WTC11 (cell line): ENCODE measurements around the gene MACROD2. TPM values are rescaled to one million over a fixed set of nuclear protein-coding genes. Genes with fewer than 3 reads are reported as not detected.

Experiments
- ATAC-seq: fragments of 200-7000 bp; cut with Tn5 transposase; 2 replicates; pipeline ENCODE4 v1.10.0; 2021; ENCODE audit warnings: mild to moderate bottlenecking, moderate library complexity
- CTCF ChIA-PET: fragments of 300-600 bp; sonication (Branson Sonifier 250); formaldehyde crosslinking; loops from one replicate; lab custom pipeline; 2021; ENCODE audit warnings: antibody characterized with exemption; lab: Charles Lee
- POLR2A ChIA-PET: fragments of 350-600 bp; sonication (Branson Sonifier 250); formaldehyde crosslinking; loops from one replicate; lab custom pipeline; 2021; ENCODE audit warnings: antibody characterized with exemption; lab: Charles Lee
- DNase-seq: peaks from one replicate; pipeline ENCODE4 v3.0.0; 2021; ENCODE audit warnings: low spot score
- H3K27ac Mint-ChIP-seq: 2 replicates; pipeline ENCODE4 v1.8.0; 2021; ENCODE audit warnings: mixed read lengths
- H3K27me3 Mint-ChIP-seq: 2 replicates; pipeline ENCODE4 v1.8.0; 2021; ENCODE audit warnings: low read depth, mild to moderate bottlenecking, moderate library complexity, mixed read lengths
- H3K36me3 Mint-ChIP-seq: 2 replicates; pipeline ENCODE4 v1.8.0; 2021; ENCODE audit warnings: mixed read lengths
- H3K4me1 Mint-ChIP-seq: 2 replicates; pipeline ENCODE4 v1.8.0; 2022; ENCODE audit warnings: mixed read lengths
- H3K4me3 Mint-ChIP-seq: 2 replicates; pipeline ENCODE4 v1.8.0; 2021; ENCODE audit warnings: mild to moderate bottlenecking, moderate library complexity, mixed read lengths
- H3K9me3 Mint-ChIP-seq: 2 replicates; pipeline ENCODE4 v1.8.0; 2021; ENCODE audit warnings: mixed read lengths
- CREB1 ChIP-seq: sonication (generic); formaldehyde crosslinking; IDR thresholded peaks from 2 replicates; pipeline ENCODE4 v1.8.0; 2023; ENCODE audit warnings: mild to moderate bottlenecking, missing genetic modification reagents
- E2F5 ChIP-seq: sonication (generic); formaldehyde crosslinking; IDR thresholded peaks from 2 replicates; pipeline ENCODE4 v1.8.1; 2022; ENCODE audit warnings: mild to moderate bottlenecking, moderate library complexity, missing genetic modification reagents
- ELF4 ChIP-seq: sonication (generic); formaldehyde crosslinking; IDR thresholded peaks from 2 replicates; pipeline ENCODE4 v1.8.1; 2022; ENCODE audit warnings: low read depth, mild to moderate bottlenecking, moderate library complexity, missing genetic modification reagents
- EMX1 ChIP-seq: fragments of 250-450 bp; sonication (Bioruptor Pico); IDR thresholded peaks from 2 replicates; pipeline ENCODE4 v1.8.0; 2021; ENCODE audit warnings: mild to moderate bottlenecking
- FOXJ3 ChIP-seq: sonication (generic); formaldehyde crosslinking; IDR thresholded peaks from 2 replicates; pipeline ENCODE4 v1.9.0; 2021; ENCODE audit warnings: missing genetic modification reagents, mild to moderate bottlenecking, borderline replicate concordance
- KAT7 ChIP-seq: sonication (generic); formaldehyde crosslinking; IDR thresholded peaks from 2 replicates; pipeline ENCODE4 v1.8.1; 2023; ENCODE audit warnings: missing genetic modification reagents, mild to moderate bottlenecking, borderline replicate concordance
- PRDM15 ChIP-seq: sonication (generic); formaldehyde crosslinking; IDR thresholded peaks from 2 replicates; pipeline ENCODE4 v1.8.0; 2022; ENCODE audit warnings: missing genetic modification reagents
- ZBTB43 ChIP-seq: sonication (generic); formaldehyde crosslinking; IDR thresholded peaks from 2 replicates; pipeline ENCODE4 v1.8.1; 2023; ENCODE audit warnings: mild to moderate bottlenecking, missing genetic modification reagents
- ZNF121 ChIP-seq: sonication (generic); formaldehyde crosslinking; IDR thresholded peaks from 2 replicates; pipeline ENCODE4 v1.8.0; 2023; ENCODE audit warnings: missing genetic modification reagents
- total RNA-seq: library from RNA; stranded (reverse); gene quantifications from 3 replicates; pipeline ENCODE4 v1.2.3, GENCODE V29; 2021
- TF ChIP-seq, protein P1 (sequence below): sonication (generic); formaldehyde crosslinking; IDR thresholded peaks from 2 replicates; pipeline ENCODE4 v1.8.1; 2022; ENCODE audit warnings: low read depth, mild to moderate bottlenecking, moderate library complexity, missing genetic modification reagents, borderline replicate concordance
- TF ChIP-seq, protein P2 (sequence below): sonication (generic); formaldehyde crosslinking; IDR thresholded peaks from 2 replicates; pipeline ENCODE4 v1.8.1; 2023; ENCODE audit warnings: mild to moderate bottlenecking, missing genetic modification reagents, borderline replicate concordance
- TF ChIP-seq, protein P3 (sequence below): sonication (generic); formaldehyde crosslinking; IDR thresholded peaks from 2 replicates; pipeline ENCODE4 v1.8.1; 2022; ENCODE audit warnings: low read depth, missing genetic modification reagents, borderline replicate concordance
- TF ChIP-seq, protein P4 (sequence below): sonication (generic); formaldehyde crosslinking; IDR thresholded peaks from 2 replicates; pipeline ENCODE4 v1.8.0; 2022; ENCODE audit warnings: mild to moderate bottlenecking, missing genetic modification reagents
- TF ChIP-seq, protein P5 (sequence below): sonication (generic); formaldehyde crosslinking; IDR thresholded peaks from 2 replicates; pipeline ENCODE4 v1.8.1; 2023; ENCODE audit warnings: mild to moderate bottlenecking, missing genetic modification reagents, moderate library complexity
- TF ChIP-seq, protein P6 (sequence below): fragments of 250-450 bp; sonication (Bioruptor Pico); IDR thresholded peaks from 2 replicates; pipeline ENCODE4 v1.9.0; 2021; ENCODE audit warnings: mild to moderate bottlenecking

MACROD2 gene
- total RNA-seq, 1 experiment from 2014 or later = 4.1 TPM

DNA sequence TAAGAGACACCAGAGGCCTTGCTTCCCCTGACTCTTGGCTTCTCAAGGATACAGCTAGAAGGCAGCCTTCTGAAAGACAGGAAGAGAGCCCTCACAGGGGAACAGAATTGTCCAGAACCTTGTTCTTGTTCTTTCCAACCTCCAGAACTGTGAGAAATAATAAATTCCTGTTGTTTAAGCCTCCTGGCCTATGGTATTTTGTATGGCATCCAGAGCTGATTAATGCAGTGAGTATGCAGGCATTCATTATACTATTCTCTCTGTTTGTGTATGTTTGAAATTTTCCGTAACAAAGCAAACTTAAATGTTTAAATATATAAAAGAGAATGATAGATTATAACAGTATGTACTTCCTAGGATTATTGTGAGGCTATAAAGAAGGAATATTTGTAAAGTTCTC is 1245.5 kb downstream of the MACROD2 start (continued):
- TF ChIP-seq PRDM15 (CRISPR knock-in tag) (no peak), ZBTB43 (no peak), CREB1 (CRISPR knock-in tag) (no peak), ZNF121 (CRISPR knock-in tag) (no peak), KAT7 (CRISPR knock-in tag) (no peak), E2F5 (CRISPR knock-in tag) (no peak), FOXJ3 (CRISPR knock-in tag) (no peak)
- TF ChIP-seq, protein P1, sequence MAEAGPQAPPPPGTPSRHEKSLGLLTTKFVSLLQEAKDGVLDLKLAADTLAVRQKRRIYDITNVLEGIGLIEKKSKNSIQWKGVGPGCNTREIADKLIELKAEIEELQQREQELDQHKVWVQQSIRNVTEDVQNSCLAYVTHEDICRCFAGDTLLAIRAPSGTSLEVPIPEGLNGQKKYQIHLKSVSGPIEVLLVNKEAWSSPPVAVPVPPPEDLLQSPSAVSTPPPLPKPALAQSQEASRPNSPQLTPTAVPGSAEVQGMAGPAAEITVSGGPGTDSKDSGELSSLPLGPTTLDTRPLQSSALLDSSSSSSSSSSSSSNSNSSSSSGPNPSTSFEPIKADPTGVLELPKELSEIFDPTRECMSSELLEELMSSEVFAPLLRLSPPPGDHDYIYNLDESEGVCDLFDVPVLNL (CRISPR knock-in tag) = no peak
- TF ChIP-seq, protein P2, sequence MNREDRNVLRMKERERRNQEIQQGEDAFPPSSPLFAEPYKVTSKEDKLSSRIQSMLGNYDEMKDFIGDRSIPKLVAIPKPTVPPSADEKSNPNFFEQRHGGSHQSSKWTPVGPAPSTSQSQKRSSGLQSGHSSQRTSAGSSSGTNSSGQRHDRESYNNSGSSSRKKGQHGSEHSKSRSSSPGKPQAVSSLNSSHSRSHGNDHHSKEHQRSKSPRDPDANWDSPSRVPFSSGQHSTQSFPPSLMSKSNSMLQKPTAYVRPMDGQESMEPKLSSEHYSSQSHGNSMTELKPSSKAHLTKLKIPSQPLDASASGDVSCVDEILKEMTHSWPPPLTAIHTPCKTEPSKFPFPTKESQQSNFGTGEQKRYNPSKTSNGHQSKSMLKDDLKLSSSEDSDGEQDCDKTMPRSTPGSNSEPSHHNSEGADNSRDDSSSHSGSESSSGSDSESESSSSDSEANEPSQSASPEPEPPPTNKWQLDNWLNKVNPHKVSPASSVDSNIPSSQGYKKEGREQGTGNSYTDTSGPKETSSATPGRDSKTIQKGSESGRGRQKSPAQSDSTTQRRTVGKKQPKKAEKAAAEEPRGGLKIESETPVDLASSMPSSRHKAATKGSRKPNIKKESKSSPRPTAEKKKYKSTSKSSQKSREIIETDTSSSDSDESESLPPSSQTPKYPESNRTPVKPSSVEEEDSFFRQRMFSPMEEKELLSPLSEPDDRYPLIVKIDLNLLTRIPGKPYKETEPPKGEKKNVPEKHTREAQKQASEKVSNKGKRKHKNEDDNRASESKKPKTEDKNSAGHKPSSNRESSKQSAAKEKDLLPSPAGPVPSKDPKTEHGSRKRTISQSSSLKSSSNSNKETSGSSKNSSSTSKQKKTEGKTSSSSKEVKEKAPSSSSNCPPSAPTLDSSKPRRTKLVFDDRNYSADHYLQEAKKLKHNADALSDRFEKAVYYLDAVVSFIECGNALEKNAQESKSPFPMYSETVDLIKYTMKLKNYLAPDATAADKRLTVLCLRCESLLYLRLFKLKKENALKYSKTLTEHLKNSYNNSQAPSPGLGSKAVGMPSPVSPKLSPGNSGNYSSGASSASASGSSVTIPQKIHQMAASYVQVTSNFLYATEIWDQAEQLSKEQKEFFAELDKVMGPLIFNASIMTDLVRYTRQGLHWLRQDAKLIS (CRISPR knock-in tag) = no peak

- ATAC-seq = no peak
- no peaks in the 10 kb centered on the region for H3K27me3 Mint-ChIP-seq
- H3K9me3 Mint-ChIP-seq = no peaks in the 10 kb centered on the region
- no peak overlapping the region for H3K4me3 Mint-ChIP-seq
- H3K27ac Mint-ChIP-seq = no peak overlapping the region
- H3K36me3 Mint-ChIP-seq = no peaks in the 10 kb centered on the region
- peaks cover 2% of the 10 kb centered on the region; the same call in 1 of the 2 replicates for H3K4me1 Mint-ChIP-seq
- POLR2A ChIA-PET = interaction anchor here (0.6 to 0.7 kb wide), 2 partner anchors 426 to 544 kb away, joined by 4 to 5 read pairs; no protein-coding TSS in a partner anchor
- DNase-seq = no peak
- CTCF ChIA-PET = interaction anchor here (0.6 kb wide), 1 partner anchor 211 kb away, joined by 4 read pairs; no protein-coding TSS in a partner anchor
- no peak for TF ChIP-seq CREB1 (CRISPR knock-in tag)
- TF ChIP-seq, protein P3, sequence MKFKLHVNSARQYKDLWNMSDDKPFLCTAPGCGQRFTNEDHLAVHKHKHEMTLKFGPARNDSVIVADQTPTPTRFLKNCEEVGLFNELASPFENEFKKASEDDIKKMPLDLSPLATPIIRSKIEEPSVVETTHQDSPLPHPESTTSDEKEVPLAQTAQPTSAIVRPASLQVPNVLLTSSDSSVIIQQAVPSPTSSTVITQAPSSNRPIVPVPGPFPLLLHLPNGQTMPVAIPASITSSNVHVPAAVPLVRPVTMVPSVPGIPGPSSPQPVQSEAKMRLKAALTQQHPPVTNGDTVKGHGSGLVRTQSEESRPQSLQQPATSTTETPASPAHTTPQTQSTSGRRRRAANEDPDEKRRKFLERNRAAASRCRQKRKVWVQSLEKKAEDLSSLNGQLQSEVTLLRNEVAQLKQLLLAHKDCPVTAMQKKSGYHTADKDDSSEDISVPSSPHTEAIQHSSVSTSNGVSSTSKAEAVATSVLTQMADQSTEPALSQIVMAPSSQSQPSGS = no peak
- no peak for TF ChIP-seq ELF4 (CRISPR knock-in tag)
- no peak for TF ChIP-seq EMX1 (CRISPR knock-in tag)
- TF ChIP-seq, protein P1 (CRISPR knock-in tag) = no peak
- TF ChIP-seq, protein P4, sequence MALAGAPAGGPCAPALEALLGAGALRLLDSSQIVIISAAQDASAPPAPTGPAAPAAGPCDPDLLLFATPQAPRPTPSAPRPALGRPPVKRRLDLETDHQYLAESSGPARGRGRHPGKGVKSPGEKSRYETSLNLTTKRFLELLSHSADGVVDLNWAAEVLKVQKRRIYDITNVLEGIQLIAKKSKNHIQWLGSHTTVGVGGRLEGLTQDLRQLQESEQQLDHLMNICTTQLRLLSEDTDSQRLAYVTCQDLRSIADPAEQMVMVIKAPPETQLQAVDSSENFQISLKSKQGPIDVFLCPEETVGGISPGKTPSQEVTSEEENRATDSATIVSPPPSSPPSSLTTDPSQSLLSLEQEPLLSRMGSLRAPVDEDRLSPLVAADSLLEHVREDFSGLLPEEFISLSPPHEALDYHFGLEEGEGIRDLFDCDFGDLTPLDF (CRISPR knock-in tag) = no peak
- TF ChIP-seq, protein P5, sequence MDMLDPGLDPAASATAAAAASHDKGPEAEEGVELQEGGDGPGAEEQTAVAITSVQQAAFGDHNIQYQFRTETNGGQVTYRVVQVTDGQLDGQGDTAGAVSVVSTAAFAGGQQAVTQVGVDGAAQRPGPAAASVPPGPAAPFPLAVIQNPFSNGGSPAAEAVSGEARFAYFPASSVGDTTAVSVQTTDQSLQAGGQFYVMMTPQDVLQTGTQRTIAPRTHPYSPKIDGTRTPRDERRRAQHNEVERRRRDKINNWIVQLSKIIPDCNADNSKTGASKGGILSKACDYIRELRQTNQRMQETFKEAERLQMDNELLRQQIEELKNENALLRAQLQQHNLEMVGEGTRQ (CRISPR knock-in tag) = no peak
- TF ChIP-seq, protein P6, sequence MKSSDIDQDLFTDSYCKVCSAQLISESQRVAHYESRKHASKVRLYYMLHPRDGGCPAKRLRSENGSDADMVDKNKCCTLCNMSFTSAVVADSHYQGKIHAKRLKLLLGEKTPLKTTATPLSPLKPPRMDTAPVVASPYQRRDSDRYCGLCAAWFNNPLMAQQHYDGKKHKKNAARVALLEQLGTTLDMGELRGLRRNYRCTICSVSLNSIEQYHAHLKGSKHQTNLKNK = no peak
Measured at GRCh38 chr20:15241681-15242080, 1246.4 kb downstream of the MACROD2 start.
